Gastrocnemius medialis (tissue), 4 donors: Measurements from ENCODE around the gene PEX7. TPM values are rescaled to one million over a fixed set of nuclear protein-coding genes. Genes with fewer than 3 reads are reported as not detected.
"Not testable (repeated sequence)": the region's sequence is repeated elsewhere in the genome, so short reads cannot be mapped to it uniquely, and the experiment has no call there.

Experiments
- ATAC-seq, 2 donors: fragments of 150-250 bp; one replicate each; pipeline ENCODE4 v1.9.1; 2016
- DNase-seq, 2 donors: peaks; one replicate each; pipeline ENCODE4 v3.0.0-alpha.2; 2019
- H3K27ac ChIP-seq, 4 donors: fragments of 200-600 bp; sonication (generic); 1 replicate in 1 of 4; 2 replicates in 3 of 4; pipeline ENCODE4 v1.5.1; 2016 to 2018; ENCODE audit warnings: mild to moderate bottlenecking in 2 of 4, moderate library complexity in 1 of 4
- H3K27me3 ChIP-seq, 3 donors: fragments of 200-600 bp; sonication (generic) in 2 of 3; 1 replicate in 1 of 3; 2 replicates in 2 of 3; pipeline versions ENCODE4 v1.5.1 to v1.6.0; 2016 to 2019; ENCODE audit warnings: mild to moderate bottlenecking in 1 of 3, moderate library complexity in 1 of 3
- H3K36me3 ChIP-seq, 2 donors: fragments of 200-600 bp; sonication (generic) in 1 of 2; one replicate each; pipeline ENCODE4 v1.5.1; 2017 to 2018
- H3K4me1 ChIP-seq, 2 donors: fragments of 200-600 bp; sonication (generic) in 1 of 2; one replicate each; pipeline ENCODE4 v1.5.1; 2016 to 2017; ENCODE audit warnings: mild to moderate bottlenecking in 2 of 2
- H3K4me3 ChIP-seq, 4 donors: fragments of 200-600 bp; sonication (generic) in 3 of 4; 1 replicate in 1 of 4; 2 replicates in 3 of 4; pipeline ENCODE4 v1.5.1; 2016 to 2019; ENCODE audit warnings: mild to moderate bottlenecking in 2 of 4
- H3K9me3 ChIP-seq, 3 donors: fragments of 200-600 bp; sonication (generic) in 2 of 3; 1 replicate in 1 of 3; 2 replicates in 2 of 3; pipeline ENCODE4 v1.5.1; 2016 to 2019
- CTCF ChIP-seq, 5 experiments: fragments of 450-650 bp in 3 of 5; fragments of 200-600 bp in 2 of 5; sonication (generic) in 2 of 5; IDR thresholded peaks in 4 of 5; conservative IDR thresholded peaks in 1 of 5; 1 replicate in 4 of 5; 2 replicates in 1 of 5; pipeline ENCODE4 v1.5.1; 2016 to 2019; ENCODE audit warnings: antibody characterized with exemption in 5 of 5, mild to moderate bottlenecking in 3 of 5, moderate library complexity in 3 of 5
- POLR2A ChIP-seq, 2 donors: fragments of 450-650 bp; IDR thresholded peaks; one replicate each; pipeline ENCODE4 v1.6.1; 2017; ENCODE audit warnings: antibody characterized with exemption in 2 of 2, mild to moderate bottlenecking in 2 of 2, moderate library complexity in 2 of 2
- in situ Hi-C, 4 donors: fragments of 200-750 bp; cut with MboI; loops; one replicate each; pipeline versions ENCODE4 v1.15.0 to v1.8.0; 2017; ENCODE audit warnings: low sequenced_read_pairs in 4 of 4
- intact Hi-C: fragments of 100-400 bp; cut with DNase I; formaldehyde crosslinking; loops from one replicate; pipeline ENCODE4 v1.15.1; 2023; ENCODE audit warnings: low total_unique reads
- total RNA-seq, 4 donors: library from RNA; depleted of rRNA; stranded (reverse); fragments of >200 nt; gene quantifications; one replicate each; pipeline versions ENCODE4 v1.1.0 to v1.2.3, GENCODE V29; 2016

PEX7 gene
- total RNA-seq, 4 donors from 2014 or later, result 0.32 to 10.6 (median 6.0) TPM

DNA sequence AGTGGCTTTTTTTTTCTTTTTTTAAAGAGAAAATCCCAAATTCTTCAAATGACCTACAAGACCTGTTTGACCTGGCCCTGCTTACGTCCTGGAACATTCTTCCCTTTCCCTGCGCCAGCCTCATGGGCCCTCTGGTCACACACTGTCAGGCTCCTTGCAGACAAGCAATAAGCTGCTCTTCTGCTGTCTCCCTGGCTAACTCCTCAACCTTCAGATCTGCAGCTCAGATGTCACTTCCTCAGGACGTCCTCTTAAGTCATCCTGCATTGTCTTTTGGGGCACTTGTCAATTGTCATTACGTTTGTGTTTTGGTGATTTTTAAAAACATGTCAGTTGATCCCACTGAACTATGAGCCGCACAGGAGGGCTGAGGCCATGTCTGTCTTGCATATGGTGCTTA lies 70.8 kb downstream of the PEX7 start:
- no peaks in the 10 kb centered on the region for H3K27me3 ChIP-seq
- no peak overlapping the region for H3K27ac ChIP-seq
- ATAC-seq (no peak), DNase-seq (no peak)
- no peak for TF ChIP-seq POLR2A (IDR thresholded peaks at IDR 0.05)
- TF ChIP-seq CTCF (IDR thresholded peaks at IDR 0.05 in 4 of 5, conservative IDR thresholded peaks at IDR 0.05 in 1 of 5), result no peak
- no peak overlapping the region for H3K4me3 ChIP-seq
- no peaks in the 10 kb centered on the region for H3K4me1 ChIP-seq
- in situ Hi-C loops, result no loop called here
- H3K9me3 ChIP-seq, result no peaks in the 10 kb centered on the region
- intact Hi-C loops, result no loop called here
- no peaks in the 10 kb centered on the region for H3K36me3 ChIP-seq

DNA sequence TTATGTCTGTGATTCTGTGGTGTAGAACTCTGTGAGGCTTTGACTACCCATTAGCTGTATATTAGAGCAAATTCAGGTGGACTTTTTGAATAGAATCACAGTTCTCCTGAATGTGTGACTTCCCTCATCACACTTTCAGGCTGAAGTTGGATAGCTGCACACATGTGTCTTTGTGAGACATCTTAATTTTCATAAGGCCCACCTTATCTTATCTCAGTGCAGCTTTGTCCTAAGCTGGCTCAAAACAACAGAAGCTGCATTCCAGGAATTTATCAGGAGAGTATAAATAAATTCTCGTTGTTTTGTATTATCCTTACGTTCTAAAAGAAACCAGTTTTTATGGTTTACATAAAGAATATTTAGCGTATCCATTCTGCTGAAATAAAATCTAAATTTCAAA lies 73.5 kb downstream of the PEX7 start:
- in situ Hi-C loops, result no loop called here
- peaks cover 0 to 6% of the 10 kb centered on the region in 2 donors for H3K36me3 ChIP-seq
- no peaks in the 10 kb centered on the region for H3K27me3 ChIP-seq
- no peaks in the 10 kb centered on the region for H3K4me1 ChIP-seq
- TF ChIP-seq CTCF (IDR thresholded peaks at IDR 0.05 in 4 of 5, conservative IDR thresholded peaks at IDR 0.05 in 1 of 5) (no peak), POLR2A (IDR thresholded peaks at IDR 0.05) (no peak)
- no peaks in the 10 kb centered on the region for H3K9me3 ChIP-seq
- DNase-seq, result no peak
- no peak for ATAC-seq
- no peak overlapping the region for H3K4me3 ChIP-seq
- intact Hi-C loops, result no loop called here
- no peak overlapping the region for H3K27ac ChIP-seq

DNA sequence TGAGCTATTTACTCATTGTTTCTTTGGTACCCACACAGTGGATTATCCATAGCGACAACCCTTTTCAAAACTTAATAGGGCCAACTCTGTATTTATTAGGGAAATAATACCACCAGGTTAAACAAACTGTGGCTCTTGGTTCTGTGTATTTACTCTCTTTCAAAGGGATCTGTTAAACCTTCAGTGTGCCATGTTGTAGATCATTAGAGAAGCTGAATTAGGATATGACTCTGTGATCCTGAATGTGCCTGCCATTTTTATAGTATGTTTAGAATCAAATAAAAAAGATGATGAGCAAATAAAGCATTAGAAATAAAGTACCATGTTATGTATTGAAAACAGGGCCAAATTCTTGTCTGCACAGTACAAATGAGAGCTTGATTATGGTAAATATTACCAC lies 74.7 kb downstream of the PEX7 start:
- TF ChIP-seq POLR2A (IDR thresholded peaks at IDR 0.05), result no peak
- no peak for TF ChIP-seq CTCF (IDR thresholded peaks at IDR 0.05 in 4 of 5, conservative IDR thresholded peaks at IDR 0.05 in 1 of 5)
- peaks cover 0 to 6% of the 10 kb centered on the region in 2 donors for H3K36me3 ChIP-seq
- ATAC-seq (no peak), DNase-seq (no peak)
- no peak overlapping the region for H3K27ac ChIP-seq
- intact Hi-C loops, result no loop called here
- in situ Hi-C loops, result no loop called here
- H3K27me3 ChIP-seq, result no peaks in the 10 kb centered on the region
- H3K9me3 ChIP-seq, result no peaks in the 10 kb centered on the region
- H3K4me1 ChIP-seq, result peaks cover 0 to 4% of the 10 kb centered on the region in 2 donors
- H3K4me3 ChIP-seq, result no peak overlapping the region

DNA sequence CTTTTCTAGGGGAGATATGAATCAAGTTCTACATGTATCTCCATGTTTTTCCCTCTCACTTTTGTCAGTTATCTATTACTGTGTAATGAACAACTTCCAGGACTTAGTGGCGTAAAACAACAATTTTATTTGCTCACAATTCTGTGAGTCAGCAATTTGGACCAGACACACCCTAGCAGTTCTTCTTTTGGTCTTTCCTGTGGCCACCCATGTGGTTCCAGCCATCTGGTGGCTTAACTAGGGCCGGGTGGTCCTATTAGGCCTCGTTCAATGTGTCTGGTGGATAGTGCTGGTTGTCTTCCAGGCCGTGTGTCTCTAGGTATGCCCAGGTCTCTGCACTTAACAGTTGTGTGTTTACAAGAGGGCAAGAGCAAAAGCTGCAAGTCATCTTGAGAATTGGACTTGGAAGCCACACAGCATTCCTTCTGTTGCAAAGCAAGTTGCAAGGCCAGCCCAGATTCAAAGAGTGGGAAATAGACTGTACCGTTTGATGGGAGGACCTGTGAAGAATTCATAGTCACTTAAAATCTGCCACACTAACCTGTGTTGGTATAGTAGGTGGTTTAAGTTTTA lies 78.9 kb downstream of the PEX7 start:
- no peak for ATAC-seq
- H3K4me1 ChIP-seq, result peaks cover 0 to 4% of the 10 kb centered on the region in 2 donors
- no peak for DNase-seq
- no peaks in the 10 kb centered on the region for H3K9me3 ChIP-seq
- peaks cover 3 to 6% of the 10 kb centered on the region in 2 donors for H3K36me3 ChIP-seq
- intact Hi-C loops, result no loop called here
- in situ Hi-C loops, result no loop called here
- no peak for TF ChIP-seq CTCF (IDR thresholded peaks at IDR 0.05 in 4 of 5, conservative IDR thresholded peaks at IDR 0.05 in 1 of 5)
- TF ChIP-seq POLR2A (IDR thresholded peaks at IDR 0.05), result no peak
- H3K4me3 ChIP-seq, result no peak overlapping the region
- no peak overlapping the region for H3K27ac ChIP-seq
- H3K27me3 ChIP-seq, result no peaks in the 10 kb centered on the region

DNA sequence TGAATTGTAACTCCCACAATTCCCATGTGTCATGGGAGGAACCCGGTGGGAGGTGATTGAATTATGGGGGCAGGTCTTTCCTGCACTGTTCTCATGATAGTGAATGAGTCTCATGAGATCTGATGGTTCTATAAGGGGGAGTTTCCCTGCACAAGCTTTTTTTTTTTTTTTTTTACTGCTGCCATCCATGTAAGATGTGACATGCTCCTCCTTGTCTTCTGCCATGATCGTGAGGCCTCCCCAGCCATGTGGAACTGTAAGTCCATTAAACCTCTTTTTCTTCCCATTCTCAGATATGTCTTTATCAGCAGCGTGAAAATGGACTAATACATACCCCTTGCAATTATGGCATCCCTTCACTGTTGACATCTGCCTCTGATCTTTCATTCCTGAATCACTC lies 82.1 kb downstream of the PEX7 start:
- H3K27me3 ChIP-seq, in situ Hi-C loops, H3K9me3 ChIP-seq, DNase-seq, intact Hi-C loops, ATAC-seq, H3K36me3 ChIP-seq, H3K4me3 ChIP-seq, H3K4me1 ChIP-seq, H3K27ac ChIP-seq: not testable (repeated sequence)
